ENCODE results near the gene PBXIP1.

Gene PBXIP1, protein sequence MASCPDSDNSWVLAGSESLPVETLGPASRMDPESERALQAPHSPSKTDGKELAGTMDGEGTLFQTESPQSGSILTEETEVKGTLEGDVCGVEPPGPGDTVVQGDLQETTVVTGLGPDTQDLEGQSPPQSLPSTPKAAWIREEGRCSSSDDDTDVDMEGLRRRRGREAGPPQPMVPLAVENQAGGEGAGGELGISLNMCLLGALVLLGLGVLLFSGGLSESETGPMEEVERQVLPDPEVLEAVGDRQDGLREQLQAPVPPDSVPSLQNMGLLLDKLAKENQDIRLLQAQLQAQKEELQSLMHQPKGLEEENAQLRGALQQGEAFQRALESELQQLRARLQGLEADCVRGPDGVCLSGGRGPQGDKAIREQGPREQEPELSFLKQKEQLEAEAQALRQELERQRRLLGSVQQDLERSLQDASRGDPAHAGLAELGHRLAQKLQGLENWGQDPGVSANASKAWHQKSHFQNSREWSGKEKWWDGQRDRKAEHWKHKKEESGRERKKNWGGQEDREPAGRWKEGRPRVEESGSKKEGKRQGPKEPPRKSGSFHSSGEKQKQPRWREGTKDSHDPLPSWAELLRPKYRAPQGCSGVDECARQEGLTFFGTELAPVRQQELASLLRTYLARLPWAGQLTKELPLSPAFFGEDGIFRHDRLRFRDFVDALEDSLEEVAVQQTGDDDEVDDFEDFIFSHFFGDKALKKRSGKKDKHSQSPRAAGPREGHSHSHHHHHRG

DNA sequence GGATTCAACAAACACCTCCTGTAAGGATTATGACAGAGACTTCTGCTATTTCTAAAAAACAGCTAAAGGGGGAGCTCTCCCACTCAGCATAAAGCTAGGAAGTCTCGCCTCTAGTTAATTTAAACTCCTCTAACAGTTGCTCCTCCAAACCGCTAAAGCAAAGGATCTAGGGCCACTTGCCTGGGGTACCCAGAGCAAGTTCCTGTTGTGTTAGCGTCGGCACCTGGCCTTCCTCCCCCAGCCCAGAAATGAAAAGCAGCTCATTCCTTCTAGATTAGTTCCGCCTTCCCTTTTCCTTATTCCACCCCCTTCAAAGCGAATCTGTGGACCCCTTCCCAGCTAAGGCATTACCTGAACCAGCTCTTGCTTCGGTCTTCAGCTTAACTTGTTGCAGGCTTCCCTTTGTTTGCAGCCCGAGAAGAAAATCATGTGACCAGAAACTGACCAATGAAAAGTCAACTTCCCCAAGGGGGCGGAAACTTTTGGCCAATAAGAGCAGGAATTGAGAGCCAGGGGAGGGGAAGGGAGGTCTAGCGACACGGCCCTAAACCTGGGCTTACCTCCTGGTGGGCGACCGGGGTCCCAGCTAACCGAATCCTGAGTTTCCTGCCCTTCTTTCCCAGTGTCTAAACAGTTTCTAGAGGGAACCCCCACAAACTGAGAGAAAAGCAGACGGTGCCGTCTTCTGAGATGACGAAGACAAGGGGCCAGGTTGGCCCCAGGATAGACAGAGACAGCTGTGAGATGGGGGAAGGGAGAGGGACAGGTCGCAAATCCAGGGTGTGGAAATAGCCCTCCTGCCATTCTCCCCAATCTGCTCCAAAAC is at the start of gene PBXIP1:
PBXIP1 (minus strand) TSS at position 382 of the 826 bp plus-strand sequence. CDS start 2,378 bp downstream, outside the sequence.
- Histone ChIP-seq H3K27ac (peak within 1 kb of the TSS; percentile 84), H3K27me3 (replicated peaks) (no peaks in the 10 kb centered on the region), H3K4me3 (ENCODE audit: low read depth, low read length) (peak within 1 kb of the TSS; percentile 74), H3K36me3 (replicated peaks) (no peaks in the 10 kb centered on the region)
- TF ChIP-seq, protein P1, sequence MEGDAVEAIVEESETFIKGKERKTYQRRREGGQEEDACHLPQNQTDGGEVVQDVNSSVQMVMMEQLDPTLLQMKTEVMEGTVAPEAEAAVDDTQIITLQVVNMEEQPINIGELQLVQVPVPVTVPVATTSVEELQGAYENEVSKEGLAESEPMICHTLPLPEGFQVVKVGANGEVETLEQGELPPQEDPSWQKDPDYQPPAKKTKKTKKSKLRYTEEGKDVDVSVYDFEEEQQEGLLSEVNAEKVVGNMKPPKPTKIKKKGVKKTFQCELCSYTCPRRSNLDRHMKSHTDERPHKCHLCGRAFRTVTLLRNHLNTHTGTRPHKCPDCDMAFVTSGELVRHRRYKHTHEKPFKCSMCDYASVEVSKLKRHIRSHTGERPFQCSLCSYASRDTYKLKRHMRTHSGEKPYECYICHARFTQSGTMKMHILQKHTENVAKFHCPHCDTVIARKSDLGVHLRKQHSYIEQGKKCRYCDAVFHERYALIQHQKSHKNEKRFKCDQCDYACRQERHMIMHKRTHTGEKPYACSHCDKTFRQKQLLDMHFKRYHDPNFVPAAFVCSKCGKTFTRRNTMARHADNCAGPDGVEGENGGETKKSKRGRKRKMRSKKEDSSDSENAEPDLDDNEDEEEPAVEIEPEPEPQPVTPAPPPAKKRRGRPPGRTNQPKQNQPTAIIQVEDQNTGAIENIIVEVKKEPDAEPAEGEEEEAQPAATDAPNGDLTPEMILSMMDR (IDR thresholded peaks at IDR 0.05; ENCODE audit: low read depth, low read length, missing control alignments), result peak; percentile 52
- in situ Hi-C loops (cut with HindIII; ENCODE audit: low pct_ligation_motif_present, low sequenced_read_pairs), result no loop called here
- peak; percentile 92 for DNase-seq

DNA sequence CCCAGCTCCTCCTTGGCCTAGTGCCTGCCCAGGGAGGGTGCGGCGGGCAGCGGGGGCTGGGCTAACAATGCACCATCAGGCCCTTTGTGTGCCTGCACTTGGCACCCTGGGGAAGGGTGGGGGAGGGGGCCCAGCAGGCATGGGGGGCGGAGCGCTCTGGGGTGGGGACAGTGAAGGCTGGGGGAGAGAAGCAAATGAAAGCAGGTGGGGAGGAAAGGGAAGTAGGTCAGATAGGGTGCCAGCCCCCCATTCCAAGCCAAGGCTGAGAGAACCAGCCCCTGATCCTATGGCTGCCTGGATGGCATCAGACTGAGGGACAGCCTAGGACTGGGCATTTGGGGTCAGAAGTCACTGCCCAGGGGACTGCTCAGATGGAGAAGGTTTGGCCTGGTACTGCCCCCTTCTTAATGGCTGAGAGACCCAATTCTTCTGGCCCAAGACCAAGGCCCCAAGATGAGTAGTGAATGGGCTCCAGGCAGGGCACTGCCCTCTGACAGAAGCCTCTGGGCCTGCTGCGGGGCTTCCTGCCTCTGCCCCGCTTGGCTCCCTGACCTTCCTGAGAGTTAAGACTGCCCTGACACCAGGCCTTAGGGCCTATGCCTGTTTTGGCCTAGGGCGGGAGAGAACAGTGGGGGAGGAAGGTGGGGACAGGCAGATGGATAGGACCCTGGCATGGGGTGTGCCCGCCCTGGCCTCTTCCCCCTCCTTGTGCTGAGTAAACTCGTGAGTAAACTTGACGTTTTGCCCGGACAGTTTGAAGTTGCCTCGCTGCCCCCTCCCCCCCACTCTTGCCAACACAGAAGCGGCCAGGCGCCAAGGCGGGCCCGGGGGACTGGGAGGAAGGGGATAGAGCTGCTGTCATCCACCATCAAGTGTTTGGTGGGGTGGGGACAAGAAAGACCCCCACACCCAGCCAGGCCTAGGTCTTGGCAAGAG is 49.4 kb upstream of the PBXIP1 start:
- TF ChIP-seq, protein P1 (IDR thresholded peaks at IDR 0.05; ENCODE audit: low read depth, low read length, missing control alignments), result no peak
- H3K27me3 ChIP-seq (replicated peaks), result no peaks in the 10 kb centered on the region
- H3K4me3 ChIP-seq (ENCODE audit: low read depth, low read length), result no peak overlapping the region
- peaks cover 3% of the 10 kb centered on the region for H3K36me3 ChIP-seq (replicated peaks)
- in situ Hi-C loops (cut with HindIII; ENCODE audit: low pct_ligation_motif_present, low sequenced_read_pairs), result no loop called here
- DNase-seq, result no peak
- H3K27ac ChIP-seq, result no peak overlapping the region

DNA sequence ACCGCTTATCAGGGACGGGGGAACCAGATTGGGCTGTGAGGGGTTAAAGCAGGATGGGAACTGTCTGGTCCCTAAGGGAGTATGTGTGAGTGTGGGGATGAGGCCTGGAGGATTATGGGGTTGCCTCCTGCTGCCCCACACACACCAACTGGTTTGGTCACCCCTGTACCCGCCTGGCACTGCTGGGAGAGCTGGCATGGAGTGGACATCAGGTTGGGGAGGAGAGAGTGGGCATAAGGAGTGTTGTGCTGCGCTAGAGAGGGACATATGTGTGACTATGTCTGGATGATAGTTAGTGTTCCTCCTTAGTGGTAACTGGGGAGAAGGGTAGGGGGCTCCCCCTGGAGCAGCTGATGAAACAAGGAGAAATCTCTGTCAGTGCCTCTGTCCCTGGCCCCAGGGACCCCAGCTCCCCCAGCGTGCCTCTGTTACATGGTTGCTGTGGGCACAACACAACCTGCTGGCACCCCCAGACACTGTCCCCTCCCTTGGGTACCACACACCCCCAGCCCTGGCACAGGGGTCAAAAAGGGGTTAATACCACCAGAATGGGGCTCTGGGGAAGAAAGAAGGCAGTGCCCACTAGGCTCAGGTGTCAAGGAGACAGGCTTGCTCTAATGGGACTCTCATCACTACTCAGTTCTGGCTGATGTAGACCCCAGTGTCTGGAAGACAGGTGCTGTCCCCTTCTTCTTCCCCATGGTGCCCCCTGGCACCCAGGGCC is 48.6 kb upstream of the PBXIP1 start:
- Histone ChIP-seq H3K27me3 (replicated peaks) (no peaks in the 10 kb centered on the region), H3K4me3 (ENCODE audit: low read depth, low read length) (peak overlapping the region; percentile 87), H3K27ac (peak overlapping the region; percentile 19), H3K36me3 (replicated peaks) (peaks cover 3% of the 10 kb centered on the region)
- in situ Hi-C loops (cut with HindIII; ENCODE audit: low pct_ligation_motif_present, low sequenced_read_pairs), result no loop called here
- DNase-seq, result no peak
- TF ChIP-seq, protein P1 (IDR thresholded peaks at IDR 0.05; ENCODE audit: low read depth, low read length, missing control alignments), result no peak

DNA sequence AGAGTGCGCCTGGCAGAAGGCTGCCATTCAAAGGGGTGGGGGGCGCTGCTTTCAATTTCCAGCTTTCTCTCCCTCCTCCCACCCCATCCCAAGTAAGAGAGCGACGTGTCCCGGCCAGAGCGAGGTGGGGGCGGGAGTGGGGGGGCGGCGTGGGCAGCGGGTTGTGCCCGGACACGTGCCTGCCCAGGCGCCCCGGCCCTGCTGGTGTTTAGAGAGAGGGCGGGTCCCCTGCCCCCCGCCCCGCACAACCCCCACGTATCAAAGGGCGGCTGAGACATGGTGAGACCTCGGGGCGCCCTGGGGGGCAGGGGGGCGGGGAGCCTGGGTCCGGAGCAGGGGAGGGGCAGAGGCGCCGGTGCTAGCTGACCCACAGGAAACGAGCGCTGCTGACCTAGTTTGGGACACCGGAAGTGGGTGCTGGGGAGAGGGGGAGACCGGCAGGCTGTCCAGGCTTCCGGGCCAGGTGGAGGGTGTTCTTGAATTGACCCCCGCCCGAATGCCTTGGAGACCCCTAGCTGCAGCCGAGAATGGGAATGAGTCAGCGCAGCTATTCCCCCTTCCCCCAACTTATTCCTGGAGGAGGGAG is 48.0 kb upstream of the PBXIP1 start:
- Histone ChIP-seq H3K36me3 (replicated peaks) (peaks cover 3% of the 10 kb centered on the region), H3K27me3 (replicated peaks) (no peaks in the 10 kb centered on the region), H3K4me3 (ENCODE audit: low read depth, low read length) (peak overlapping the region; percentile 87), H3K27ac (peak overlapping the region; percentile 19)
- in situ Hi-C loops (cut with HindIII; ENCODE audit: low pct_ligation_motif_present, low sequenced_read_pairs), result no loop called here
- TF ChIP-seq, protein P1 (IDR thresholded peaks at IDR 0.05; ENCODE audit: low read depth, low read length, missing control alignments), result no peak
- DNase-seq, result no peak

All from brain microvascular endothelial cell (primary cell).